OCI-LY7 (cell line): Measurements from ENCODE around the gene SPACA7. TPM values are rescaled to one million over a fixed set of nuclear protein-coding genes. Genes with fewer than 3 reads are reported as not detected.

ENCODE experiments used
- BruUV-seq: library from RNA; stranded (reverse); fragments of 400-500 nt; replicated peaks from 2 replicates; lab custom pipeline; 2021; lab: Mats Ljungman, UMichigan
- CTCF ChIA-PET: fragments of 300-600 bp; sonication (Branson Sonifier 250); formaldehyde crosslinking; loops from one replicate; lab custom pipeline; 2022; ENCODE audit warnings: antibody characterized with exemption; ENCODE audit not compliant: unreplicated experiment; lab: Charles Lee
- POLR2A ChIA-PET: fragments of 300-600 bp; sonication (Branson Sonifier 250); formaldehyde crosslinking; loops from one replicate; lab custom pipeline; 2022; ENCODE audit warnings: antibody characterized with exemption; lab: Charles Lee
- DNase-seq: peaks from one replicate; pipeline ENCODE4 v3.0.0-alpha.2; 2015; ENCODE audit warnings: low spot score
- H2AFZ ChIP-seq: fragments of 200-600 bp; sonication (generic), shearing (Covaris generic); 2 replicates; pipeline ENCODE4 v1.6.1; 2014; ENCODE audit warnings: mild to moderate bottlenecking, antibody characterized with exemption, low read length, moderate library complexity
- H3K27ac ChIP-seq: fragments of 200-600 bp; sonication (generic); 2 replicates; pipeline ENCODE4 v1.5.1; 2014; ENCODE audit warnings: mixed run types, low read depth, mild to moderate bottlenecking, moderate library complexity, low read length, inconsistent platforms; ENCODE audit not compliant: poor library complexity, severe bottlenecking
- H3K36me3 ChIP-seq: fragments of 200-600 bp; sonication (generic); 2 replicates; pipeline ENCODE4 v1.6.1; 2014; ENCODE audit warnings: mild to moderate bottlenecking, antibody characterized with exemption, low read length, moderate library complexity, mixed read lengths; ENCODE audit not compliant: insufficient read depth
- H3K4me1 ChIP-seq: fragments of 200-600 bp; sonication (generic); 2 replicates; pipeline ENCODE4 v1.5.1; 2014; ENCODE audit warnings: mild to moderate bottlenecking, low read length; ENCODE audit not compliant: insufficient read depth, poor library complexity, severe bottlenecking
- H3K4me2 ChIP-seq: fragments of 200-600 bp; sonication (generic); 2 replicates; pipeline ENCODE4 v1.6.1; 2014; ENCODE audit warnings: mild to moderate bottlenecking, low read length
- H3K4me3 ChIP-seq: fragments of 200-600 bp; sonication (generic); 2 replicates; pipeline ENCODE4 v1.5.1; 2014; ENCODE audit warnings: mild to moderate bottlenecking, low read depth, low read length; ENCODE audit not compliant: poor library complexity, severe bottlenecking
- H3K79me2 ChIP-seq: fragments of 200-600 bp; sonication (generic); 2 replicates; pipeline ENCODE4 v1.6.1; 2016; ENCODE audit warnings: low read depth, mild to moderate bottlenecking, low read length, moderate library complexity, mixed read lengths; ENCODE audit not compliant: insufficient read depth
- H3K9me2 ChIP-seq: fragments of 200-600 bp; sonication (generic); 2 replicates; pipeline ENCODE4 v1.6.1; 2016; ENCODE audit warnings: mild to moderate bottlenecking, low read length, mixed read lengths; ENCODE audit not compliant: insufficient read depth
- H3K9me3 ChIP-seq: fragments of 200-600 bp; sonication (generic); 2 replicates; pipeline ENCODE4 v1.6.1; 2014; ENCODE audit warnings: mild to moderate bottlenecking, mixed run types, low read length, mixed read lengths
- H4K20me1 ChIP-seq: fragments of 200-600 bp; sonication (generic); 2 replicates; pipeline ENCODE4 v1.6.1; 2014; ENCODE audit warnings: mild to moderate bottlenecking, antibody characterized with exemption, low read length, moderate library complexity, mixed read lengths; ENCODE audit not compliant: insufficient read depth
- CTCF ChIP-seq: fragments of 200-600 bp; sonication (generic); conservative IDR thresholded peaks from 2 replicates; pipeline ENCODE4 v1.5.1; 2014; ENCODE audit warnings: mild to moderate bottlenecking, antibody characterized with exemption, low read length, moderate library complexity, mixed read lengths
- EZH2phosphoT487 ChIP-seq: fragments of 200-600 bp; sonication (generic); IDR thresholded peaks from 2 replicates; pipeline ENCODE4 v1.6.1; 2018; ENCODE audit warnings: low read depth, borderline replicate concordance, mild to moderate bottlenecking, mixed run types, antibody characterized with exemption, low read length, moderate library complexity, mixed read lengths
- intact Hi-C: fragments of 100-400 bp; cut with micrococcal nuclease; formaldehyde crosslinking; loops from one replicate; pipeline ENCODE4 v1.10.0; 2022; ENCODE audit not compliant: unreplicated experiment
- total RNA-seq, 2 experiments: library from RNA; depleted of rRNA in 1 of 2; stranded (reverse); fragments of >200 nt in 1 of 2; shearing (Covaris generic) in 1 of 2; gene quantifications; 2 replicates each; pipeline ENCODE4 v1.2.3, GENCODE V29; 2014 to 2022

The SPACA7 gene
- total RNA-seq, 2 experiments from 2014 or later = not detected

- CTCF ChIA-PET = no interaction called here
- TF ChIP-seq CTCF (no peak), EZH2phosphoT487 (no peak)
- no peaks in the 10 kb centered on the region for H4K20me1 ChIP-seq
- H3K27ac ChIP-seq = no peak overlapping the region
- intact Hi-C loops = no loop called here
- no TSS peak for BruUV-seq
- H3K9me2 ChIP-seq = no peaks in the 10 kb centered on the region
- H2AFZ ChIP-seq = no peak overlapping the region
- H3K4me3 ChIP-seq = no peak overlapping the region
- H3K4me2 ChIP-seq = no peak overlapping the region
- no peaks in the 10 kb centered on the region for H3K9me3 ChIP-seq
- no peak for DNase-seq
- no peaks in the 10 kb centered on the region for H3K36me3 ChIP-seq
- H3K4me1 ChIP-seq = no peaks in the 10 kb centered on the region
- POLR2A ChIA-PET = no interaction called here
- H3K79me2 ChIP-seq = no peaks in the 10 kb centered on the region
These were observed 99.7 kb downstream of the SPACA7 start for GRCh38 chr13:112475889-112476288.

- no peak overlapping the region for H2AFZ ChIP-seq
- TF ChIP-seq EZH2phosphoT487 (no peak), CTCF (no peak)
- ChIA-PET POLR2A (no interaction called here), CTCF (no interaction called here)
- H3K4me3 ChIP-seq = no peak overlapping the region
- DNase-seq = no peak
- no peaks in the 10 kb centered on the region for H3K79me2 ChIP-seq
- intact Hi-C loops = no loop called here
- no TSS peak for BruUV-seq
- no peaks in the 10 kb centered on the region for H3K9me3 ChIP-seq
- H3K27ac ChIP-seq = no peak overlapping the region
- no peak overlapping the region for H3K4me2 ChIP-seq
- H4K20me1 ChIP-seq = no peaks in the 10 kb centered on the region
- H3K9me2 ChIP-seq = no peaks in the 10 kb centered on the region
- no peaks in the 10 kb centered on the region for H3K36me3 ChIP-seq
- no peaks in the 10 kb centered on the region for H3K4me1 ChIP-seq
These were observed 101.0 kb downstream of the SPACA7 start for GRCh38 chr13:112477070-112477619.

- ChIA-PET CTCF (no interaction called here), POLR2A (no interaction called here)
- no peaks in the 10 kb centered on the region for H4K20me1 ChIP-seq
- no peaks in the 10 kb centered on the region for H3K9me3 ChIP-seq
- H3K4me1 ChIP-seq = no peaks in the 10 kb centered on the region
- no peak overlapping the region for H3K4me3 ChIP-seq
- H3K27ac ChIP-seq = no peak overlapping the region
- H3K4me2 ChIP-seq = no peak overlapping the region
- no peak overlapping the region for H2AFZ ChIP-seq
- DNase-seq = no peak
- no peaks in the 10 kb centered on the region for H3K36me3 ChIP-seq
- TF ChIP-seq CTCF (no peak), EZH2phosphoT487 (no peak)
- no TSS peak for BruUV-seq
- H3K9me2 ChIP-seq = no peaks in the 10 kb centered on the region
- intact Hi-C loops = no loop called here
- no peaks in the 10 kb centered on the region for H3K79me2 ChIP-seq
These were observed 103.2 kb downstream of the SPACA7 start for GRCh38 chr13:112479389-112479788.
